ENCODE measurements around the gene SDSL.

Gene SDSL

DNA sequence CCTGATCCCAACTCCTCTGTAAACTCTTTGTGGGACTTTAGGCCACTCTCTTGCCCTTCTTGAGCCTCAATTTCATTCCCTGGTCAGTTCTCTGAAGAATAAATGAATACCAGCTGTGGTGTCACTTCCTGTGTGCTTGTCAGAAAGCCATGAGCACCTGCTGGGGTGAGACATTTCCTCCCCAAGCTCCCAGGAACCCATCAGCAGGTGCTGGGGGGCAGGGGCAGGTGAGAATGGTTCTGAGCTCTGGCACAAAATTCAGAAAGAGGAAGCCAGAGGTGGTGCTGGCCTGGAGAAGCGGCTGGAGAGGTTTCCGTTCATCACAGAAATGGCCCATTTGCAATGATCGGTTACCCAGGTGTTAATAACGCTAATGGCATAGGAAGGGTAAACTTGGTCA lies 34.6 kb downstream of the SDSL start (continued):
- TF ChIP-seq POU6F1 (CRISPR knock-in tag; IDR thresholded peaks at IDR 0.05; ENCODE audit: borderline replicate concordance, low read depth) (no peak), ZFP30 (CRISPR knock-in tag; IDR thresholded peaks at IDR 0.05) (no peak)

DNA sequence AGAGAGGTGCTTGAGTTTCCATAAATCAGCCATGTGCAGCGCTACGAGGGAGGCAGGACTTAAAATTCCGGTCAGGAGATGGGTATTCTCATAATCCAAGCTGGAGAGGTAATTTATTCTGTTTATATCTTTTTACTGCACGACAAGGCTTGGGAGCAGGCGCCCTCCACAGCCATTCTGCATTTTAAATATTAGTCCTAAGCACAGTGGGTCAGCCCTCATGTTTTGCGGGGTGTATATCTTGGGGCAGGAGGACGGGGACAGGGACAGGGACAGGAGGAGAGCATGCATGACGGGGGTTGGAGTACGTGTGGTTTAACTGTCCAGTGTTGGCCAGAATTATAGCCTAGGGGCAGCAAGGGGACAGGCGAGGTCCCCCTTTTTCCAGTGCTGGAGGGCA lies 35.0 kb downstream of the SDSL start:
- no peak for ATAC-seq
- no peak for TF ChIP-seq TOX (CRISPR knock-in tag; IDR thresholded peaks at IDR 0.05; ENCODE audit: borderline replicate concordance)
- TF ChIP-seq GLIS3 (CRISPR knock-in tag; IDR thresholded peaks at IDR 0.05): no peak
- TF ChIP-seq ZNF565 (CRISPR knock-in tag; conservative IDR thresholded peaks at IDR 0.05; ENCODE audit: low read depth): no peak
- no peak for TF ChIP-seq ARNTL (CRISPR knock-in tag; IDR thresholded peaks at IDR 0.05; ENCODE audit: borderline replicate concordance, low read depth)
- TF ChIP-seq ZFP3 (CRISPR knock-in tag; IDR thresholded peaks at IDR 0.05): no peak
- no peak for TF ChIP-seq ZNF8 (CRISPR knock-in tag; IDR thresholded peaks at IDR 0.05)
- no peak for TF ChIP-seq PPARA (CRISPR knock-in tag; IDR thresholded peaks at IDR 0.05; ENCODE audit: borderline replicate concordance)
- TF ChIP-seq, protein P1, sequence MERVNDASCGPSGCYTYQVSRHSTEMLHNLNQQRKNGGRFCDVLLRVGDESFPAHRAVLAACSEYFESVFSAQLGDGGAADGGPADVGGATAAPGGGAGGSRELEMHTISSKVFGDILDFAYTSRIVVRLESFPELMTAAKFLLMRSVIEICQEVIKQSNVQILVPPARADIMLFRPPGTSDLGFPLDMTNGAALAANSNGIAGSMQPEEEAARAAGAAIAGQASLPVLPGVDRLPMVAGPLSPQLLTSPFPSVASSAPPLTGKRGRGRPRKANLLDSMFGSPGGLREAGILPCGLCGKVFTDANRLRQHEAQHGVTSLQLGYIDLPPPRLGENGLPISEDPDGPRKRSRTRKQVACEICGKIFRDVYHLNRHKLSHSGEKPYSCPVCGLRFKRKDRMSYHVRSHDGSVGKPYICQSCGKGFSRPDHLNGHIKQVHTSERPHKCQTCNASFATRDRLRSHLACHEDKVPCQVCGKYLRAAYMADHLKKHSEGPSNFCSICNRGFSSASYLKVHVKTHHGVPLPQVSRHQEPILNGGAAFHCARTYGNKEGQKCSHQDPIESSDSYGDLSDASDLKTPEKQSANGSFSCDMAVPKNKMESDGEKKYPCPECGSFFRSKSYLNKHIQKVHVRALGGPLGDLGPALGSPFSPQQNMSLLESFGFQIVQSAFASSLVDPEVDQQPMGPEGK (CRISPR knock-in tag; IDR thresholded peaks at IDR 0.05; ENCODE audit: borderline replicate concordance): no peak
- no peak for TF ChIP-seq ZFP30 (CRISPR knock-in tag; IDR thresholded peaks at IDR 0.05)
- TF ChIP-seq, protein P2, sequence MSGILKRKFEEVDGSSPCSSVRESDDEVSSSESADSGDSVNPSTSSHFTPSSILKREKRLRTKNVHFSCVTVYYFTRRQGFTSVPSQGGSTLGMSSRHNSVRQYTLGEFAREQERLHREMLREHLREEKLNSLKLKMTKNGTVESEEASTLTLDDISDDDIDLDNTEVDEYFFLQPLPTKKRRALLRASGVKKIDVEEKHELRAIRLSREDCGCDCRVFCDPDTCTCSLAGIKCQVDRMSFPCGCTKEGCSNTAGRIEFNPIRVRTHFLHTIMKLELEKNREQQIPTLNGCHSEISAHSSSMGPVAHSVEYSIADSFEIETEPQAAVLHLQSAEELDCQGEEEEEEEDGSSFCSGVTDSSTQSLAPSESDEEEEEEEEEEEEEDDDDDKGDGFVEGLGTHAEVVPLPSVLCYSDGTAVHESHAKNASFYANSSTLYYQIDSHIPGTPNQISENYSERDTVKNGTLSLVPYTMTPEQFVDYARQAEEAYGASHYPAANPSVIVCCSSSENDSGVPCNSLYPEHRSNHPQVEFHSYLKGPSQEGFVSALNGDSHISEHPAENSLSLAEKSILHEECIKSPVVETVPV (CRISPR knock-in tag; IDR thresholded peaks at IDR 0.05): no peak
- TF ChIP-seq CSDC2 (CRISPR knock-in tag; IDR thresholded peaks at IDR 0.05): no peak
- TF ChIP-seq, protein P3, sequence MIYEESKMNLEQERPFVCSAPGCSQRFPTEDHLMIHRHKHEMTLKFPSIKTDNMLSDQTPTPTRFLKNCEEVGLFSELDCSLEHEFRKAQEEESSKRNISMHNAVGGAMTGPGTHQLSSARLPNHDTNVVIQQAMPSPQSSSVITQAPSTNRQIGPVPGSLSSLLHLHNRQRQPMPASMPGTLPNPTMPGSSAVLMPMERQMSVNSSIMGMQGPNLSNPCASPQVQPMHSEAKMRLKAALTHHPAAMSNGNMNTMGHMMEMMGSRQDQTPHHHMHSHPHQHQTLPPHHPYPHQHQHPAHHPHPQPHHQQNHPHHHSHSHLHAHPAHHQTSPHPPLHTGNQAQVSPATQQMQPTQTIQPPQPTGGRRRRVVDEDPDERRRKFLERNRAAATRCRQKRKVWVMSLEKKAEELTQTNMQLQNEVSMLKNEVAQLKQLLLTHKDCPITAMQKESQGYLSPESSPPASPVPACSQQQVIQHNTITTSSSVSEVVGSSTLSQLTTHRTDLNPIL (CRISPR knock-in tag; IDR thresholded peaks at IDR 0.05; ENCODE audit: low read depth): no peak
- no peak for TF ChIP-seq OSR1 (CRISPR knock-in tag; IDR thresholded peaks at IDR 0.05)
- TF ChIP-seq ESRRG (CRISPR knock-in tag; IDR thresholded peaks at IDR 0.05): no peak
- no peak for TF ChIP-seq RARB (CRISPR knock-in tag; IDR thresholded peaks at IDR 0.05)
- no peak for TF ChIP-seq POU6F1 (CRISPR knock-in tag; IDR thresholded peaks at IDR 0.05; ENCODE audit: borderline replicate concordance, low read depth)

DNA sequence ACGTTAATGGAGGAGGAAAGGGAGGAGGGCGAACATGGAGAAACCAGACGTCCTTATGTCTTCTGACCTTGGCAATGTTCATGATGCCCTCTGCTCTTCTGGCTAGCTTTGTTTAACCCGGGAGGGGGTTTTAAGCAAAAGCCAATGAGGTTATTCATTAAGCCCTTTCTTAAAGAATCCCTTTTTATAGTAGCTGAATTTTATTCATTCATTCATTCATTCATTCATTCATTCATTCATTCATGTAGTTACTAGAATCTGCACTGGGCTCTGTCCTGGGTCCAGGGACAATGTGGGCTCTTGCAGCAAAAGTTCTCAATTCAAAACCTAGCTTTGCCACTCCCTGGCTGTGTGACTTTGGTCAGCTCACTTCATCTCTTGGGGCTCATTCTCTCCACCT lies 35.5 kb downstream of the SDSL start:
- no peak for ATAC-seq
- TF ChIP-seq, protein P3 (CRISPR knock-in tag; IDR thresholded peaks at IDR 0.05; ENCODE audit: low read depth): no peak
- no peak for TF ChIP-seq ESRRG (CRISPR knock-in tag; IDR thresholded peaks at IDR 0.05)
- TF ChIP-seq ZC3H10 (CRISPR knock-in tag; IDR thresholded peaks at IDR 0.05): no peak

DNA sequence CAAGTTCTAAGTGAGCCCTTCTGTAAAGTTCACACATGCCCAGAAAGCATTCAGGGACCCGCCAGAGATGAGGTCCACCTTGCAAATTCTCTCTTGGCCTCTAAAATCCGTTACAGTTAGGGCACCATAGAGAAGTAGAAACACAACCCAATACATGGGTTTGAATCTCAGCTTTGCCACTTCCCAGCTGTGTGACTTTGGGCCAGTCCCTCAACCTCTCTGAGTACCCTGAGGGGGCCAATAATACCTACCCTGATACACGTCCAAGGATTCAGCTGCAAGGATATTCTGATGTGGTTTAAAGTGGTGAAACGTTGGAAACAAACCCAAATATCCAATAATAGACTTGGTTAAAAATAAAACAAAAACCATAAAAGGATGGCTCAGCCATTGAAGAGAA lies 37.8 kb downstream of the SDSL start:
- ATAC-seq: no peak
- TF ChIP-seq TOX (CRISPR knock-in tag; IDR thresholded peaks at IDR 0.05; ENCODE audit: borderline replicate concordance): no peak
- TF ChIP-seq TSHZ2 (CRISPR knock-in tag; IDR thresholded peaks at IDR 0.05): no peak
- TF ChIP-seq ZC3H10 (CRISPR knock-in tag; IDR thresholded peaks at IDR 0.05): no peak
